Osteoblast (primary cell): Measurements from ENCODE around the gene USP32. TPM values are rescaled to one million over a fixed set of nuclear protein-coding genes. Genes with fewer than 3 reads are reported as not detected.

Source experiments
- DNase-seq: peaks from one replicate; pipeline ENCODE4 v3.0.0; 2011; ENCODE audit warnings: low spot score, mixed read lengths; ENCODE audit not compliant: insufficient read length; ENCODE audit errors: missing footprints
- H2AFZ ChIP-seq: 2 replicates; pipeline ENCODE4 v1.6.0; 2011; ENCODE audit warnings: mild to moderate bottlenecking, low read length
- H3K27ac ChIP-seq: 2 replicates; pipeline ENCODE4 v1.5.1; 2011; ENCODE audit warnings: mild to moderate bottlenecking, low read depth, low read length, moderate library complexity
- H3K27me3 ChIP-seq: 2 replicates; pipeline ENCODE4 v1.6.0; 2012; ENCODE audit warnings: mild to moderate bottlenecking, control low read depth, inconsistent platforms, low read length, moderate library complexity; ENCODE audit not compliant: insufficient read depth
- H3K36me3 ChIP-seq: 2 replicates; pipeline ENCODE4 v1.5.1; 2011; ENCODE audit warnings: mild to moderate bottlenecking, low read length, control low read depth, moderate library complexity; ENCODE audit not compliant: insufficient read depth
- H3K4me1 ChIP-seq: 2 replicates; pipeline ENCODE4 v1.5.1; 2011; ENCODE audit warnings: mild to moderate bottlenecking, low read length, control low read depth, moderate library complexity; ENCODE audit not compliant: insufficient read depth
- H3K4me2 ChIP-seq: 2 replicates; pipeline ENCODE4 v1.6.0; 2011; ENCODE audit warnings: mild to moderate bottlenecking, low read length; ENCODE audit not compliant: insufficient read depth
- H3K4me3 ChIP-seq: fragments of 200-600 bp; sonication (generic); 3 replicates; pipeline ENCODE4 v1.5.1; 2012; ENCODE audit warnings: mild to moderate bottlenecking, low read length, inconsistent platforms; ENCODE audit not compliant: insufficient read depth
- H3K79me2 ChIP-seq: 2 replicates; pipeline ENCODE4 v1.6.0; 2012; ENCODE audit warnings: mild to moderate bottlenecking, low read length, control low read depth, inconsistent platforms; ENCODE audit not compliant: insufficient read depth
- H3K9me3 ChIP-seq: 2 replicates; pipeline ENCODE4 v1.5.1; 2011; ENCODE audit warnings: low read depth, low read length, control low read depth
- H4K20me1 ChIP-seq: 2 replicates; pipeline ENCODE4 v1.6.0; 2012; ENCODE audit warnings: mild to moderate bottlenecking, low read length, control low read depth; ENCODE audit not compliant: insufficient read depth
- CTCF ChIP-seq: IDR thresholded peaks from 2 replicates; pipeline ENCODE4 v1.5.1; 2011; ENCODE audit warnings: mild to moderate bottlenecking, low read depth, low read length, moderate library complexity; ENCODE audit errors: extremely low read depth
- total RNA-seq: library from RNA; depleted of rRNA; stranded (reverse); fragments of >200 nt; gene quantifications from 2 replicates; pipeline ENCODE4 v1.2.3, GENCODE V29; 2012

USP32 gene
- total RNA-seq, 1 donor: 99.5 TPM

GRCh38 chr17:60327134-60327900 is 64.6 kb downstream of the USP32 start:
- peaks cover 27% of the 10 kb centered on the region for H4K20me1 ChIP-seq
- H3K79me2 ChIP-seq: peaks cover 86% of the 10 kb centered on the region

GRCh38 chr17:60326702-60327101 is 65.2 kb downstream of the USP32 start:
- H3K79me2 ChIP-seq: peaks cover 87% of the 10 kb centered on the region
- no peaks in the 10 kb centered on the region for H3K4me1 ChIP-seq
- H3K4me2 ChIP-seq: no peak overlapping the region
- no peak for DNase-seq
- peaks cover 9% of the 10 kb centered on the region for H3K36me3 ChIP-seq
- H4K20me1 ChIP-seq: peaks cover 27% of the 10 kb centered on the region
- H3K27me3 ChIP-seq: no peaks in the 10 kb centered on the region
- H3K9me3 ChIP-seq: no peaks in the 10 kb centered on the region
- TF ChIP-seq CTCF: no peak
- H2AFZ ChIP-seq: no peak overlapping the region
- no peak overlapping the region for H3K27ac ChIP-seq
- no peak overlapping the region for H3K4me3 ChIP-seq

More at GRCh38 chr17:60327134-60327900, 64.6 kb downstream of the USP32 start:
- Histone ChIP-seq H3K4me1 (no peaks in the 10 kb centered on the region), H3K36me3 (peaks cover 9% of the 10 kb centered on the region), H3K9me3 (no peaks in the 10 kb centered on the region), H3K4me3 (no peak overlapping the region), H3K4me2 (no peak overlapping the region), H3K27me3 (no peaks in the 10 kb centered on the region), H2AFZ (no peak overlapping the region), H3K27ac (no peak overlapping the region)
- no peak for TF ChIP-seq CTCF
- DNase-seq: no peak

- H3K4me1 ChIP-seq: no peaks in the 10 kb centered on the region
- H3K36me3 ChIP-seq: peaks cover 9% of the 10 kb centered on the region
- no peak overlapping the region for H2AFZ ChIP-seq
- H3K4me3 ChIP-seq: no peak overlapping the region
- H3K4me2 ChIP-seq: no peak overlapping the region
- no peak overlapping the region for H3K27ac ChIP-seq
- TF ChIP-seq CTCF: no peak
- peaks cover 31% of the 10 kb centered on the region for H4K20me1 ChIP-seq
- H3K9me3 ChIP-seq: no peaks in the 10 kb centered on the region
- DNase-seq: no peak
- H3K79me2 ChIP-seq: peaks cover 92% of the 10 kb centered on the region
- no peaks in the 10 kb centered on the region for H3K27me3 ChIP-seq
These were observed 66.0 kb downstream of the USP32 start for GRCh38 chr17:60325730-60326524.

GRCh38 chr17:60323754-60324153 is 68.2 kb downstream of the USP32 start:
- H2AFZ ChIP-seq: no peak overlapping the region
- no peak overlapping the region for H3K4me3 ChIP-seq
- no peaks in the 10 kb centered on the region for H3K9me3 ChIP-seq
- H3K27me3 ChIP-seq: no peaks in the 10 kb centered on the region
- no peak for TF ChIP-seq CTCF
- no peak overlapping the region for H3K27ac ChIP-seq
- peaks cover 9% of the 10 kb centered on the region for H3K36me3 ChIP-seq
- H3K4me2 ChIP-seq: no peak overlapping the region
- peaks cover 28% of the 10 kb centered on the region for H4K20me1 ChIP-seq
- no peak for DNase-seq
- H3K79me2 ChIP-seq: peaks cover 87% of the 10 kb centered on the region
- H3K4me1 ChIP-seq: no peaks in the 10 kb centered on the region
